Measurements from ENCODE around the gene ATXN7L1. TPM values are rescaled to one million over a fixed set of nuclear protein-coding genes. Genes with fewer than 3 reads are reported as not detected.
"Not testable (repeated sequence)": the region's sequence is repeated elsewhere in the genome, so short reads cannot be mapped to it uniquely, and the experiment has no call there.

Gene ATXN7L1
- total RNA-seq, 1 donor from 2014 or later: 16.0 TPM

- Mint-ChIP-seq H3K36me3 (no peaks in the 10 kb centered on the region), H3K9me3 (no peaks in the 10 kb centered on the region), H3K27me3 (no peaks in the 10 kb centered on the region), H3K4me1 (ENCODE audit: unreplicated experiment) (peaks cover 5% of the 10 kb centered on the region), H3K4me3 (no peak overlapping the region), H3K27ac (no peak overlapping the region)
- TF ChIP-seq, protein P1, sequence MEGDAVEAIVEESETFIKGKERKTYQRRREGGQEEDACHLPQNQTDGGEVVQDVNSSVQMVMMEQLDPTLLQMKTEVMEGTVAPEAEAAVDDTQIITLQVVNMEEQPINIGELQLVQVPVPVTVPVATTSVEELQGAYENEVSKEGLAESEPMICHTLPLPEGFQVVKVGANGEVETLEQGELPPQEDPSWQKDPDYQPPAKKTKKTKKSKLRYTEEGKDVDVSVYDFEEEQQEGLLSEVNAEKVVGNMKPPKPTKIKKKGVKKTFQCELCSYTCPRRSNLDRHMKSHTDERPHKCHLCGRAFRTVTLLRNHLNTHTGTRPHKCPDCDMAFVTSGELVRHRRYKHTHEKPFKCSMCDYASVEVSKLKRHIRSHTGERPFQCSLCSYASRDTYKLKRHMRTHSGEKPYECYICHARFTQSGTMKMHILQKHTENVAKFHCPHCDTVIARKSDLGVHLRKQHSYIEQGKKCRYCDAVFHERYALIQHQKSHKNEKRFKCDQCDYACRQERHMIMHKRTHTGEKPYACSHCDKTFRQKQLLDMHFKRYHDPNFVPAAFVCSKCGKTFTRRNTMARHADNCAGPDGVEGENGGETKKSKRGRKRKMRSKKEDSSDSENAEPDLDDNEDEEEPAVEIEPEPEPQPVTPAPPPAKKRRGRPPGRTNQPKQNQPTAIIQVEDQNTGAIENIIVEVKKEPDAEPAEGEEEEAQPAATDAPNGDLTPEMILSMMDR (conservative IDR thresholded peaks at IDR 0.05): no peak
- DNase-seq (ENCODE audit: extremely low spot score, unreplicated experiment): no peak
Observed at GRCh38 chr7:105890290-105890997, 14.0 kb upstream of the ATXN7L1 start.

GRCh38 chr7:105887569-105888189 lies 11.3 kb upstream of the ATXN7L1 start:
- Mint-ChIP-seq H3K27me3 (no peaks in the 10 kb centered on the region), H3K4me1 (ENCODE audit: unreplicated experiment) (peaks cover 7% of the 10 kb centered on the region), H3K27ac (no peak overlapping the region), H3K36me3 (no peaks in the 10 kb centered on the region), H3K4me3 (no peak overlapping the region), H3K9me3 (no peaks in the 10 kb centered on the region)
- DNase-seq (ENCODE audit: extremely low spot score, unreplicated experiment): no peak
- TF ChIP-seq, protein P1 (conservative IDR thresholded peaks at IDR 0.05): no peak

- H3K27me3 Mint-ChIP-seq: no peaks in the 10 kb centered on the region
- TF ChIP-seq, protein P1 (conservative IDR thresholded peaks at IDR 0.05): no peak
- H3K4me1 Mint-ChIP-seq (ENCODE audit: unreplicated experiment): peaks cover 7% of the 10 kb centered on the region
- no peak overlapping the region for H3K4me3 Mint-ChIP-seq
- H3K36me3 Mint-ChIP-seq: no peaks in the 10 kb centered on the region
- DNase-seq (ENCODE audit: extremely low spot score, unreplicated experiment): no peak
- no peaks in the 10 kb centered on the region for H3K9me3 Mint-ChIP-seq
- no peak overlapping the region for H3K27ac Mint-ChIP-seq
Observed at GRCh38 chr7:105886776-105887175, 10.4 kb upstream of the ATXN7L1 start.

GRCh38 chr7:105885387-105886111 lies 9.2 kb upstream of the ATXN7L1 start:
- no peak for DNase-seq (ENCODE audit: extremely low spot score, unreplicated experiment)
- H3K27me3 Mint-ChIP-seq: peaks cover 3% of the 10 kb centered on the region
- H3K27ac Mint-ChIP-seq: no peak overlapping the region
- TF ChIP-seq, protein P1 (conservative IDR thresholded peaks at IDR 0.05): no peak
- no peaks in the 10 kb centered on the region for H3K9me3 Mint-ChIP-seq
- no peak overlapping the region for H3K4me3 Mint-ChIP-seq
- peaks cover 13% of the 10 kb centered on the region for H3K4me1 Mint-ChIP-seq (ENCODE audit: unreplicated experiment)
- no peaks in the 10 kb centered on the region for H3K36me3 Mint-ChIP-seq

DNA sequence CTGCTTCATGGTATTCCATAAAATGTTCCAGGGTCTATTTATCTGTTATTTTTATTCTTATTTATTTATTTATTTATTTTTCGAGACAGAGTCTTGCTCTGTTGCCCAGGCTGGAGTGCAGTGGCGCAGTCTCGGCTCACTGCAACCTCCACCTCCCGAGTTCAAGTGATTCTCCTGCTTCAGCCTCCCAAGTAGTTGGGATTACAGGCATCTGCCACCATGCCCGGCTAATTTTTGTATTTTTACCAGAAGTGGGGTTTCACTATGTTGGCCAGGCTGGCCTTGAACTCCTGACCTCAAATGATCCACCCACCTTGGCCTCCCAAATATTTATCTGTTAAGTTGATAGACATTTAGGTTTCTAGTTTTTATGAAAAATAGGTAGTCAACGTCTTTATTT lies 6.8 kb upstream of the ATXN7L1 start:
- H3K4me3 Mint-ChIP-seq; H3K27ac Mint-ChIP-seq; H3K36me3 Mint-ChIP-seq; DNase-seq (ENCODE audit: extremely low spot score, unreplicated experiment); H3K9me3 Mint-ChIP-seq: not testable (repeated sequence)
- Mint-ChIP-seq H3K27me3 (peaks cover 19% of the 10 kb centered on the region), H3K4me1 (ENCODE audit: unreplicated experiment) (peaks cover 20% of the 10 kb centered on the region)

GRCh38 chr7:105881439-105881838 lies 5.0 kb upstream of the ATXN7L1 start:
- no peak for DNase-seq (ENCODE audit: extremely low spot score, unreplicated experiment)
- peaks cover 27% of the 10 kb centered on the region for H3K27me3 Mint-ChIP-seq
- TF ChIP-seq, protein P1 (conservative IDR thresholded peaks at IDR 0.05): no peak
- no peak overlapping the region for H3K27ac Mint-ChIP-seq
- no peaks in the 10 kb centered on the region for H3K9me3 Mint-ChIP-seq
- no peak overlapping the region for H3K4me3 Mint-ChIP-seq
- H3K36me3 Mint-ChIP-seq: no peaks in the 10 kb centered on the region
- peaks cover 24% of the 10 kb centered on the region for H3K4me1 Mint-ChIP-seq (ENCODE audit: unreplicated experiment)

All from type B pancreatic cell (in vitro differentiated cells).